ENCODE data around the gene ATP12A.
A peak's percentile ranks its signal among the peaks of the same experiment; 100 is the strongest.

ATP12A gene

GRCh38 chr13:24672141-24673132, 7.8 kb upstream of the ATP12A start:
- H3K4me3 Mint-ChIP-seq = no peak overlapping the region
- no peaks in the 10 kb centered on the region for H3K36me3 Mint-ChIP-seq
- H3K27me3 Mint-ChIP-seq = peaks cover 21% of the 10 kb centered on the region
- H3K27ac Mint-ChIP-seq = no peak overlapping the region
- no peaks in the 10 kb centered on the region for H3K9me3 Mint-ChIP-seq (ENCODE audit: low read depth)
- H3K4me1 Mint-ChIP-seq (ENCODE audit: low read depth) = peaks cover 10% of the 10 kb centered on the region

- no peaks in the 10 kb centered on the region for H3K9me3 Mint-ChIP-seq (ENCODE audit: low read depth)
- no peak overlapping the region for H3K27ac Mint-ChIP-seq
- peaks cover 10% of the 10 kb centered on the region for H3K4me1 Mint-ChIP-seq (ENCODE audit: low read depth)
- H3K27me3 Mint-ChIP-seq = peaks cover 41% of the 10 kb centered on the region
- H3K4me3 Mint-ChIP-seq = no peak overlapping the region
- no peaks in the 10 kb centered on the region for H3K36me3 Mint-ChIP-seq
These were observed 4.2 kb upstream of the ATP12A start for GRCh38 chr13:24675806-24676570.

- H3K9me3 Mint-ChIP-seq (ENCODE audit: low read depth) = no peaks in the 10 kb centered on the region
- H3K36me3 Mint-ChIP-seq = no peaks in the 10 kb centered on the region
- H3K27ac Mint-ChIP-seq = no peak overlapping the region
- H3K4me1 Mint-ChIP-seq (ENCODE audit: low read depth) = peaks cover 5% of the 10 kb centered on the region
- H3K27me3 Mint-ChIP-seq = peaks cover 38% of the 10 kb centered on the region
- H3K4me3 Mint-ChIP-seq = no peak overlapping the region
These were observed 2.1 kb upstream of the ATP12A start for GRCh38 chr13:24678151-24678550.

GRCh38 chr13:24679686-24680085, 522 bp upstream of the ATP12A start:
- peaks cover 34% of the 10 kb centered on the region for H3K27me3 Mint-ChIP-seq
- H3K27ac Mint-ChIP-seq = no peak overlapping the region
- H3K36me3 Mint-ChIP-seq = no peaks in the 10 kb centered on the region
- H3K4me1 Mint-ChIP-seq (ENCODE audit: low read depth) = peaks cover 20% of the 10 kb centered on the region
- H3K9me3 Mint-ChIP-seq (ENCODE audit: low read depth) = no peaks in the 10 kb centered on the region
- peak overlapping the region; percentile 66 for H3K4me3 Mint-ChIP-seq

- Mint-ChIP-seq H3K27me3 (peaks cover 29% of the 10 kb centered on the region), H3K27ac (no peak overlapping the region), H3K4me1 (ENCODE audit: low read depth) (peaks cover 31% of the 10 kb centered on the region)
These were observed 855 bp downstream of the ATP12A start for GRCh38 chr13:24680921-24681604.

GRCh38 chr13:24681930-24682329, 1.7 kb downstream of the ATP12A start:
- Mint-ChIP-seq H3K27ac (no peak overlapping the region), H3K36me3 (no peaks in the 10 kb centered on the region), H3K4me3 (no peak overlapping the region), H3K9me3 (ENCODE audit: low read depth) (no peaks in the 10 kb centered on the region), H3K4me1 (ENCODE audit: low read depth) (peaks cover 32% of the 10 kb centered on the region), H3K27me3 (peaks cover 26% of the 10 kb centered on the region)

More at GRCh38 chr13:24680921-24681604, 855 bp downstream of the ATP12A start:
- no peaks in the 10 kb centered on the region for H3K9me3 Mint-ChIP-seq (ENCODE audit: low read depth)
- H3K4me3 Mint-ChIP-seq = peak overlapping the region; percentile 27
- H3K36me3 Mint-ChIP-seq = no peaks in the 10 kb centered on the region

- Mint-ChIP-seq H3K27me3 (peaks cover 23% of the 10 kb centered on the region), H3K9me3 (ENCODE audit: low read depth) (no peaks in the 10 kb centered on the region), H3K4me1 (ENCODE audit: low read depth) (peaks cover 33% of the 10 kb centered on the region), H3K4me3 (no peak overlapping the region), H3K36me3 (no peaks in the 10 kb centered on the region), H3K27ac (no peak overlapping the region)
These were observed 2.1 kb downstream of the ATP12A start for GRCh38 chr13:24682353-24682752.

GRCh38 chr13:24683351-24683750, 3.1 kb downstream of the ATP12A start:
- Mint-ChIP-seq H3K9me3 (ENCODE audit: low read depth) (no peaks in the 10 kb centered on the region), H3K36me3 (no peaks in the 10 kb centered on the region), H3K27me3 (peaks cover 14% of the 10 kb centered on the region), H3K4me1 (ENCODE audit: low read depth) (peaks cover 33% of the 10 kb centered on the region), H3K4me3 (no peak overlapping the region), H3K27ac (peak overlapping the region; percentile 28)

- H3K4me1 Mint-ChIP-seq (ENCODE audit: low read depth) = peaks cover 33% of the 10 kb centered on the region
- H3K27me3 Mint-ChIP-seq = peaks cover 15% of the 10 kb centered on the region
- H3K27ac Mint-ChIP-seq = no peak overlapping the region
- H3K4me3 Mint-ChIP-seq = peak overlapping the region; percentile 42
- H3K36me3 Mint-ChIP-seq = no peaks in the 10 kb centered on the region
- H3K9me3 Mint-ChIP-seq (ENCODE audit: low read depth) = no peaks in the 10 kb centered on the region
These were observed 3.8 kb downstream of the ATP12A start for GRCh38 chr13:24683838-24684599.

GRCh38 chr13:24684600-24684998, 4.4 kb downstream of the ATP12A start:
- no peaks in the 10 kb centered on the region for H3K36me3 Mint-ChIP-seq
- no peaks in the 10 kb centered on the region for H3K9me3 Mint-ChIP-seq (ENCODE audit: low read depth)
- no peak overlapping the region for H3K27ac Mint-ChIP-seq
- peaks cover 31% of the 10 kb centered on the region for H3K4me1 Mint-ChIP-seq (ENCODE audit: low read depth)
- peak overlapping the region; percentile 40 for H3K4me3 Mint-ChIP-seq
- H3K27me3 Mint-ChIP-seq = peaks cover 9% of the 10 kb centered on the region

GRCh38 chr13:24685314-24685713, 5.1 kb downstream of the ATP12A start:
- no peak overlapping the region for H3K27ac Mint-ChIP-seq
- H3K9me3 Mint-ChIP-seq (ENCODE audit: low read depth) = no peaks in the 10 kb centered on the region
- H3K4me3 Mint-ChIP-seq = no peak overlapping the region
- H3K36me3 Mint-ChIP-seq = no peaks in the 10 kb centered on the region
- H3K27me3 Mint-ChIP-seq = peaks cover 5% of the 10 kb centered on the region
- peaks cover 28% of the 10 kb centered on the region for H3K4me1 Mint-ChIP-seq (ENCODE audit: low read depth)

GRCh38 chr13:24687611-24688010, 7.4 kb downstream of the ATP12A start:
- Mint-ChIP-seq H3K27ac (no peak overlapping the region), H3K4me1 (ENCODE audit: low read depth) (peaks cover 28% of the 10 kb centered on the region), H3K36me3 (no peaks in the 10 kb centered on the region), H3K9me3 (ENCODE audit: low read depth) (no peaks in the 10 kb centered on the region), H3K27me3 (peaks cover 13% of the 10 kb centered on the region), H3K4me3 (no peak overlapping the region)

- Mint-ChIP-seq H3K27me3 (peaks cover 14% of the 10 kb centered on the region), H3K36me3 (no peaks in the 10 kb centered on the region), H3K9me3 (ENCODE audit: low read depth) (no peaks in the 10 kb centered on the region), H3K4me1 (ENCODE audit: low read depth) (peaks cover 28% of the 10 kb centered on the region), H3K27ac (no peak overlapping the region), H3K4me3 (no peak overlapping the region)
These were observed 7.9 kb downstream of the ATP12A start for GRCh38 chr13:24688111-24688510.

- Mint-ChIP-seq H3K36me3 (no peaks in the 10 kb centered on the region), H3K27me3 (peaks cover 18% of the 10 kb centered on the region), H3K27ac (no peak overlapping the region), H3K4me3 (no peak overlapping the region), H3K9me3 (ENCODE audit: low read depth) (no peaks in the 10 kb centered on the region), H3K4me1 (ENCODE audit: low read depth) (peaks cover 24% of the 10 kb centered on the region)
These were observed 8.7 kb downstream of the ATP12A start for GRCh38 chr13:24688950-24689349.

Data from activated naive CD8-positive, alpha-beta T cell (primary cell).